GM12865 (cell line): ENCODE results near the gene ARID4B.

Experiments used
- DNase-seq: peaks from one replicate; pipeline ENCODE4 v3.0.0; 2010; ENCODE audit warnings: low read depth
- H3K4me3 ChIP-seq: 2 replicates; pipeline ENCODE4 v1.5.1; 2011; ENCODE audit warnings: mild to moderate bottlenecking, low read depth, low read length, control low read depth
- CTCF ChIP-seq: IDR thresholded peaks from 2 replicates; pipeline ENCODE4 v1.5.1; 2011; ENCODE audit warnings: low read length, control low read depth, low read depth, inconsistent platforms; ENCODE audit not compliant: insufficient read depth; ENCODE audit errors: missing control alignments

ARID4B gene

GRCh38 chr1:235142991-235143390 lies 185.0 kb downstream of the ARID4B start:
- no peak for DNase-seq
- H3K4me3 ChIP-seq = no peak overlapping the region
- no peak for TF ChIP-seq CTCF

GRCh38 chr1:235139315-235139714 lies 188.7 kb downstream of the ARID4B start:
- no peak for DNase-seq
- H3K4me3 ChIP-seq = no peak overlapping the region
- no peak for TF ChIP-seq CTCF

- TF ChIP-seq CTCF = no peak
- no peak for DNase-seq
These were observed 189.2 kb downstream of the ARID4B start for GRCh38 chr1:235138821-235139220.

GRCh38 chr1:235136111-235136510 lies 191.9 kb downstream of the ARID4B start:
- no peak for TF ChIP-seq CTCF
- DNase-seq = no peak
- no peak overlapping the region for H3K4me3 ChIP-seq

More at GRCh38 chr1:235138821-235139220, 189.2 kb downstream of the ARID4B start:
- no peak overlapping the region for H3K4me3 ChIP-seq

- no peak for TF ChIP-seq CTCF
- DNase-seq = no peak
- no peak overlapping the region for H3K4me3 ChIP-seq
These were observed 193.8 kb downstream of the ARID4B start for GRCh38 chr1:235134171-235134570.

GRCh38 chr1:235133086-235133485 lies 194.9 kb downstream of the ARID4B start:
- TF ChIP-seq CTCF = no peak
- no peak for DNase-seq
- H3K4me3 ChIP-seq = no peak overlapping the region

- no peak for DNase-seq
- no peak overlapping the region for H3K4me3 ChIP-seq
- TF ChIP-seq CTCF = no peak
These were observed 196.0 kb downstream of the ARID4B start for GRCh38 chr1:235131961-235132360.
